Spleen (tissue), 7 donors: ENCODE measurements around the gene CENPB.

Source experiments
- CTCF ChIP-seq, 11 experiments: fragments of 200-600 bp in 7 of 11; fragments of 450-650 bp in 4 of 11; sonication (generic) in 4 of 11; IDR thresholded peaks in 8 of 11; conservative IDR thresholded peaks in 3 of 11; 1 replicate in 7 of 11; 2 replicates in 4 of 11; pipeline versions ENCODE4 v1.4.0 to v1.8.0; 2016 to 2021; ENCODE audit warnings: antibody characterized with exemption in 11 of 11, inconsistent platforms in 4 of 11, mild to moderate bottlenecking in 1 of 11
- POLR2A ChIP-seq, 3 donors: fragments of 450-650 bp; IDR thresholded peaks; one replicate each; pipeline ENCODE4 v1.5.1; 2017; ENCODE audit warnings: antibody characterized with exemption in 3 of 3, mild to moderate bottlenecking in 1 of 3
- donor health status: DM: no; HTN: no; CAD: no; lungs with moderate emphysema.
- donor health status: DM: no; HTN: no; CAD: no.
- donor health status: DM: no; HTN: no; CAD: no.

GRCh38 chr20:3803289-3803688, 16.7 kb upstream of the CENPB start:
- TF ChIP-seq CTCF (IDR thresholded peaks at IDR 0.05 in 8 of 11, conservative IDR thresholded peaks at IDR 0.05 in 3 of 11) (no peak), POLR2A (IDR thresholded peaks at IDR 0.05) (no peak)
